IMR-90 (cell line): ENCODE measurements around the gene ARF6.

Experiments
- CTCF ChIP-seq: conservative IDR thresholded peaks from 2 replicates; pipeline ENCODE4 v1.5.1; 2012; ENCODE audit warnings: mild to moderate bottlenecking, low read depth, low read length, improper control_type of control experiment
- FOS ChIP-seq: fragments of 150-350 bp; IDR thresholded peaks from 2 replicates; pipeline ENCODE4 v1.6.1; 2016; ENCODE audit warnings: low read depth, low read length
- MAZ ChIP-seq: IDR thresholded peaks from 2 replicates; pipeline ENCODE4 v1.6.1; 2012; ENCODE audit warnings: low read depth, mild to moderate bottlenecking, low read length, improper control_type of control experiment, moderate library complexity, borderline replicate concordance
- MXI1 ChIP-seq: IDR thresholded peaks from 2 replicates; pipeline ENCODE4 v1.6.1; 2012; ENCODE audit warnings: low read depth, mild to moderate bottlenecking, low read length, moderate library complexity, borderline replicate concordance

- TF ChIP-seq CTCF (no peak), MAZ (no peak), FOS (no peak), MXI1 (no peak)
Observed at GRCh38 chr14:49849213-49849847, 43.6 kb upstream of the ARF6 start.
